GM23248 (cell line): ENCODE results near the gene STAT2. TPM values are rescaled to one million over a fixed set of nuclear protein-coding genes. Genes with fewer than 3 reads are reported as not detected.

ENCODE experiments used
- DNase-seq: peaks from one replicate; pipeline ENCODE4 v3.0.0-alpha.2; 2015
- H2AFZ ChIP-seq: fragments of 200-600 bp; sonication (generic); 2 replicates; pipeline ENCODE4 v1.6.1; 2016; ENCODE audit warnings: antibody characterized with exemption
- H3F3A ChIP-seq: fragments of 200-600 bp; sonication (generic); 2 replicates; pipeline ENCODE4 v1.6.1; 2016; ENCODE audit warnings: mild to moderate bottlenecking, antibody characterized with exemption, mixed run types; ENCODE audit not compliant: insufficient read depth
- H3K27ac ChIP-seq: fragments of 200-600 bp; sonication (generic); 2 replicates; pipeline ENCODE4 v1.5.1; 2016; ENCODE audit warnings: mild to moderate bottlenecking
- H3K27me3 ChIP-seq: fragments of 200-600 bp; sonication (generic); replicated peaks from 2 replicates; pipeline ENCODE4 v1.6.1; 2016; ENCODE audit warnings: mild to moderate bottlenecking; ENCODE audit not compliant: insufficient read depth
- H3K36me3 ChIP-seq: fragments of 200-600 bp; sonication (generic); 2 replicates; pipeline ENCODE4 v1.6.1; 2016; ENCODE audit warnings: low read depth, mild to moderate bottlenecking
- H3K4me1 ChIP-seq: fragments of 200-600 bp; sonication (generic); 2 replicates; pipeline ENCODE4 v1.6.1; 2016; ENCODE audit warnings: mild to moderate bottlenecking; ENCODE audit not compliant: insufficient read depth
- H3K4me2 ChIP-seq: fragments of 200-600 bp; sonication (generic); one replicate; pipeline ENCODE4 v1.6.1; 2016; ENCODE audit warnings: mild to moderate bottlenecking; ENCODE audit not compliant: unreplicated experiment
- H3K4me3 ChIP-seq: fragments of 200-600 bp; sonication (generic); 2 replicates; pipeline ENCODE4 v1.5.1; 2016; ENCODE audit warnings: mild to moderate bottlenecking
- H3K79me2 ChIP-seq: fragments of 200-600 bp; sonication (generic); 2 replicates; pipeline ENCODE4 v1.6.1; 2016; ENCODE audit warnings: mild to moderate bottlenecking; ENCODE audit not compliant: insufficient read depth
- H3K9ac ChIP-seq: fragments of 200-600 bp; sonication (generic); 2 replicates; pipeline ENCODE4 v1.6.1; 2016; ENCODE audit warnings: mild to moderate bottlenecking
- H3K9me2 ChIP-seq: fragments of 200-600 bp; sonication (generic); 2 replicates; pipeline ENCODE4 v1.6.1; 2016; ENCODE audit warnings: mixed run types, mild to moderate bottlenecking, moderate library complexity; ENCODE audit not compliant: insufficient read depth
- H3K9me3 ChIP-seq: fragments of 200-600 bp; sonication (generic); one replicate; pipeline ENCODE4 v1.6.1; 2017; ENCODE audit warnings: low read depth
- H4K20me1 ChIP-seq: fragments of 200-600 bp; sonication (generic); 2 replicates; pipeline ENCODE4 v1.6.0; 2016; ENCODE audit not compliant: insufficient read depth
- EZH2 ChIP-seq: fragments of 200-600 bp; sonication (generic); IDR thresholded peaks from 2 replicates; pipeline ENCODE4 v1.6.1; 2018; ENCODE audit warnings: antibody characterized with exemption, mild to moderate bottlenecking; ENCODE audit not compliant: insufficient read depth, poor library complexity, severe bottlenecking
- EZH2phosphoT487 ChIP-seq: fragments of 200-600 bp; sonication (generic); IDR thresholded peaks from 2 replicates; pipeline ENCODE4 v1.6.1; 2018; ENCODE audit warnings: antibody characterized with exemption, moderate library complexity, mild to moderate bottlenecking, low read depth; ENCODE audit not compliant: insufficient read depth
- WGBS, 2 experiments: methylation state at CpG; one replicate each; pipeline ENCODE4 v1.1.6; 2015 to 2017; ENCODE audit warnings: low lambda C conversion rate in 2 of 2, low coverage in 1 of 2; ENCODE audit errors: missing lambda C conversion rate in 2 of 2; 5-methylcytosine and 5-hydroxymethylcytosine counted together
- in situ Hi-C: fragments of 300-500 bp; cut with MboI; formaldehyde crosslinking; loops from 2 replicates; pipeline ENCODE4 v1.15.0; 2020
- polyA plus RNA-seq: library from polyadenylated mRNA; unstranded; fragments of >200 nt; fragmentation: Nextera tagmentation; extraction: Ambion mirVana; gene quantifications from 2 replicates; pipeline ENCODE4 v1.2.1, GENCODE V29; 2016
- total RNA-seq: library from RNA; depleted of rRNA; stranded (reverse); fragments of >200 nt; shearing (Covaris generic); gene quantifications from 2 replicates; pipeline ENCODE4 v1.2.3, GENCODE V29; 2014

STAT2 gene
- total and polyA plus RNA-seq, 2 experiments from 2014 or later = 109 to 220 TPM

DNA sequence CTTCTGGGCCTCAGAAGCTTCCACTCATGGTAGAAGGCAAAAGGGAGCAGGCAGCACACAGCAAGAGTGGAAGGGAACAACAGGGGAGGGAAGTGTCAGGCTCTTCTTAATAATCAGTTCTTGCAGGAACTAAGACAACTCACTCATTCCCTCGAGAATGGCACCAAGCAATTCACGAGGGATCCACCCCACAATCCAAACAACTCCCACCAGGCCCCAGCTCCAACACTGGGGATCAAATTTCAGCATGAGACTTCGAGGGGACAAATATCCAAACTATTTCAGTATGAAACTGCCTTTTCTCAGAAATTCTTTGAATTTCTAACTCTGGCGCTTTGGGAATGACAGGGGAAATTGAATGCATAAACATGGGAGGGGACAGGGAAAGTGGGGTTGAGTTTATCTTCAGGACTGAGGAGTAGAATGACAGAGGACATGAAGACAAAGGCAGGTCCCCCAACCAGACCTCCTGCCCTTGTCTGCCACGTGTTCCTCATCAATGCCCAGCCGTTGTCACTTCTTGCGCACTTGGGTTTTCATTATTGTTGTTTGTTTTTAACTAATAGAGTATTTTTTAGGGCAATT, 27.3 kb upstream of the STAT2 start:
- 5 to 12% methylated on average over 7 of the region's 7 CpGs for WGBS, 2 experiments
- no peaks in the 10 kb centered on the region for H3K9me2 ChIP-seq
- no peak overlapping the region; the same call in 1 of the 2 replicates for H3K9ac ChIP-seq
- H3K4me3 ChIP-seq = peak overlapping the region; percentile 37; the same call in 1 of the 2 replicates
- no peaks in the 10 kb centered on the region for H3K36me3 ChIP-seq
- H3K27me3 ChIP-seq = no peaks in the 10 kb centered on the region
- DNase-seq = peak; percentile 38
- peak overlapping the region; percentile 48 for H3K4me2 ChIP-seq
- peak overlapping the region; percentile 88 for H2AFZ ChIP-seq
- H3K79me2 ChIP-seq = no peaks in the 10 kb centered on the region
- no peaks in the 10 kb centered on the region for H4K20me1 ChIP-seq
- H3F3A ChIP-seq = no peaks in the 10 kb centered on the region
- H3K27ac ChIP-seq = peak overlapping the region; percentile 3; the same call in 1 of the 2 replicates
- in situ Hi-C loops = no loop called here
- H3K4me1 ChIP-seq = peaks cover 12% of the 10 kb centered on the region; the same call in 1 of the 2 replicates
- H3K9me3 ChIP-seq = no peaks in the 10 kb centered on the region
- TF ChIP-seq EZH2 (no peak), EZH2phosphoT487 (no peak)

GRCh38 chr12:56385873-56386272, 26.0 kb upstream of the STAT2 start:
- 78 to 100% methylated on average over 1 of the region's 1 CpG for WGBS, 2 experiments
- no peak for TF ChIP-seq EZH2phosphoT487
- no peak for TF ChIP-seq EZH2
- in situ Hi-C loops = no loop called here
- Histone ChIP-seq H3F3A (no peaks in the 10 kb centered on the region), H3K4me2 (no peak overlapping the region), H3K4me1 (peaks cover 12% of the 10 kb centered on the region; the same call in 1 of the 2 replicates), H2AFZ (no peak overlapping the region), H3K36me3 (no peaks in the 10 kb centered on the region), H3K4me3 (no peak overlapping the region), H3K9ac (no peak overlapping the region), H3K27ac (no peak overlapping the region), H3K79me2 (no peaks in the 10 kb centered on the region), H3K9me2 (no peaks in the 10 kb centered on the region), H3K9me3 (no peaks in the 10 kb centered on the region), H3K27me3 (no peaks in the 10 kb centered on the region), H4K20me1 (no peaks in the 10 kb centered on the region)
- DNase-seq = peak; percentile 14

- WGBS, 2 experiments = 79 to 86% methylated on average over 16 of the region's 16 CpGs
- H2AFZ ChIP-seq = no peak overlapping the region
- H4K20me1 ChIP-seq = no peaks in the 10 kb centered on the region
- no peaks in the 10 kb centered on the region for H3K79me2 ChIP-seq
- no peak for DNase-seq
- H3F3A ChIP-seq = no peaks in the 10 kb centered on the region
- H3K36me3 ChIP-seq = no peaks in the 10 kb centered on the region
- H3K9me2 ChIP-seq = no peaks in the 10 kb centered on the region
- no peak overlapping the region for H3K9ac ChIP-seq
- H3K4me2 ChIP-seq = no peak overlapping the region
- H3K27ac ChIP-seq = no peak overlapping the region
- TF ChIP-seq EZH2 (no peak), EZH2phosphoT487 (no peak)
- H3K9me3 ChIP-seq = no peaks in the 10 kb centered on the region
- no peaks in the 10 kb centered on the region for H3K27me3 ChIP-seq
- H3K4me1 ChIP-seq = peaks cover 11% of the 10 kb centered on the region; the same call in 1 of the 2 replicates
- in situ Hi-C loops = no loop called here
- no peak overlapping the region for H3K4me3 ChIP-seq
Measured at GRCh38 chr12:56382611-56383010, 22.7 kb upstream of the STAT2 start.

- no peak for TF ChIP-seq EZH2phosphoT487
- TF ChIP-seq EZH2 = no peak
- Histone ChIP-seq H3K4me3 (no peak overlapping the region), H3K4me2 (no peak overlapping the region), H3K4me1 (no peaks in the 10 kb centered on the region), H2AFZ (peak overlapping the region; percentile 42; the same call in 1 of the 2 replicates), H3K79me2 (no peaks in the 10 kb centered on the region), H3F3A (no peaks in the 10 kb centered on the region), H3K9ac (no peak overlapping the region), H3K27me3 (no peaks in the 10 kb centered on the region), H3K36me3 (no peaks in the 10 kb centered on the region), H4K20me1 (no peaks in the 10 kb centered on the region), H3K9me2 (no peaks in the 10 kb centered on the region), H3K27ac (no peak overlapping the region), H3K9me3 (no peaks in the 10 kb centered on the region)
- in situ Hi-C loops = no loop called here
- WGBS, 2 experiments = 93 to 100% methylated on average over 1 of the region's 1 CpG
- DNase-seq = no peak
Measured at GRCh38 chr12:56377989-56378316, 18.0 kb upstream of the STAT2 start.
